T47D (cell line): ENCODE data around the gene DHCR7.

Experiments
- DNase-seq, 2 experiments: peaks; one replicate each; pipeline versions ENCODE4 v3.0.0 to v3.0.0-alpha.2; 2011 to 2012; ENCODE audit warnings: low read depth in 1 of 2, low spot score in 1 of 2
- JUND ChIP-seq: IDR thresholded peaks from 2 replicates; pipeline ENCODE4 v1.6.1; 2012; ENCODE audit warnings: low read depth
- in situ Hi-C: cut with HindIII; loops from 2 replicates; pipeline ENCODE4 v1.10.0; 2016; ENCODE audit warnings: low sequenced_read_pairs, low pct_unique_long_range_greater_than_20kb

DHCR7 gene

DNA sequence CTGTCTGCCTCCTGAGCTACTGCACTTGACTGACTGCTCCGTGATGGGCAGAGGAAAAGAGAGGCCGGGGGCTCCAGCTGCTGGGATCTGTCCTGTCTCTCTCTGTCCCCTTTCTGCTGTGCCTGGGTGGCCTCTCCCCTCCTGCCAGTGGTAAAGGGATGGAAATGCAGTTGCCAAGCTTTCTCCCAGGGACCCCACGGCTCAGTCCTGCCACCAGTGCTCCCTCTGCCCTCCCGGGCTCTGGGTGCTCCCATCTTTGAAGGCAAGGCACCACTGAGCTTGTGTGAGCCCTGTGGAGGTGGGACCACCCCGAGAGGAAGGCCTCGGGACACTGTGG is 36.8 kb upstream of the DHCR7 start:
- no peak for TF ChIP-seq JUND

DNA sequence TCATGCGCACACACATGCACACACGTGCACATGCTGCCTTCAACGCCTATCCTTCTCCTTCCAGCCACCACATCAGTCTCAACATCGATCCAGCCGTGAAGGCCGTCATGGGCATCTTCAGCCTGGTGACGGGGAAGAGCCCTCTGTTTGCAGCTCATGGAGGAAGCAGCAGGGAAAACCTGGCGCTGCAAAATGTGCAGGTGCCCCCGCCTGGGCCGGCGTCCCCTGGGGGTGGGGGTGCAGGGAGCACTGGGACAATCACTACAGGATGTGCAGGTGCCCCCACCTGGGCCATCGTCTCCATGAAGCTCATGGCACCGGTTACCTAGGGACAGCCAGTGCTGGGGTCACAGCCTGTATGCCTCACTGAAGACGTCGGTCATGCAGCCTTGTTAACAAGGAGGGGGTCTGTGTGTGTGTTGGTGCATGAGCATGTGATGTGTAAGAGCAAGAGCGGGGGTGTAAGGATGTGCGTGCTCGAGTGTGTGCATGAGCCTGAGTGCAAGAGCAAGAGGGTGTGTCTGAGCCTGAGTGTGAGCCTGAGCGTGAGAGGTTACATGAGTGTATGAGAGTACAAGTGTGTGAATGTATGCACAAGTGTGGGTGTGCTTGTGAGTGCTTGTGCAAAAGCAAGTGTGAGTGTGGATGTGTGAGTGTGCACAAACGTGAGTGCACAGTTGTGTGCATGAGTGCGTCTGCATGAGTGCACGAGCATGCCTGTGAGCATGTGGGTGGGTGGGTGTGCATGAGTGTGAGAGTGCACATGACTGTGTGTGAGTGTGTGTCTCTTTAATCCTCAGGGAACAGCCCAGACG is 36.3 kb upstream of the DHCR7 start:
- in situ Hi-C loops, result no loop called here
- no peak for DNase-seq
- TF ChIP-seq JUND, result no peak

More for the DNA sequence above, 36.8 kb upstream of the DHCR7 start:
- in situ Hi-C loops, result no loop called here
- no peak for DNase-seq

DNA sequence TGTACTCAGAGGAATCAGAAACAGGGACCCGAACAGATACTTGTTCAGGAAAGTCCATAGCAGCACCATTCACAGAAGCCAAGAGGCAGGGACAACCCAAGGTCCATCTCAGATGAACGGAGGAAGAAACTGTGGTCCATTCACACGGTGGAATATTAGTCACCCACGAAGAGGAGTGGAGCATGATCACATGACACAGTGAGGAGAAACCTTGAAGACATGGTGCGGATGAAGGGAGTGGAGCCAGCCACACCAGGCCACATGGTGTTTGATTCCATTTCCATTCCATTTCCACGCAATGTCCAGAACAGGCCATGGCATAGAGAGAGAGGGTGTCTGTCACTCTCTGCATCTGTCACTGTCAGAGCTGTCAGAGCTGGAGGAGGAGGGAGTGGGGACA is 35.5 kb upstream of the DHCR7 start:
- in situ Hi-C loops, result no loop called here
- no peak for DNase-seq
- no peak for TF ChIP-seq JUND

DNA sequence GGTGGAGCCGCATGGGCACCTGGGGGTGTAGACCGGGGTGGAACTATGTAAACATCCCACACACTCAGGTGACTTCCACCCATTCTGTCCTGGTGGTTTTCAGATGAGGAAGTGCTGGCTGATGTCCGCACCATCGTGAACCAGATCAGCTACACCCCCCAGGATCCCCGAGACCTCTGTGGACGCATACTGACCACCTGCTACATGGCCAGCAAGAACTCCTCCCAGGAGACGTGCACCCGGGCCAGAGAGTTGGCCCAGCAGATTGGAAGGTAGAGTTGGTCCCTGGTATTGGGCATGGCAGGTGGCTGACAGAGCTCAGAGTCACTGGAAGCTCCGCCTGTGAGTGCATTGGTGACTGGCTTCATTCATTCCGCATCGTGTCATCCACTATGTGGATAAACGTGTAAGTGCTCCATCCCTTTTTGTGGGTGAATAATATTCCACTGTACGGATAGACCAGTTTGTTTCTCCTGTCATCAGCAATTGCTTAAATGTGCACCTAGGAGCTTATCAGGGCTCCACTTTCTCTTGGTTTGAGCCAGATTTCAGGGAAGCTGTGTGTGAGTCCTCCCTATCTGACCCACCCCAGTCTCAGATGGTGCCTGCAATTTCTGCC is 34.7 kb upstream of the DHCR7 start:
- no peak for TF ChIP-seq JUND
- no peak for DNase-seq
- in situ Hi-C loops, result no loop called here

DNA sequence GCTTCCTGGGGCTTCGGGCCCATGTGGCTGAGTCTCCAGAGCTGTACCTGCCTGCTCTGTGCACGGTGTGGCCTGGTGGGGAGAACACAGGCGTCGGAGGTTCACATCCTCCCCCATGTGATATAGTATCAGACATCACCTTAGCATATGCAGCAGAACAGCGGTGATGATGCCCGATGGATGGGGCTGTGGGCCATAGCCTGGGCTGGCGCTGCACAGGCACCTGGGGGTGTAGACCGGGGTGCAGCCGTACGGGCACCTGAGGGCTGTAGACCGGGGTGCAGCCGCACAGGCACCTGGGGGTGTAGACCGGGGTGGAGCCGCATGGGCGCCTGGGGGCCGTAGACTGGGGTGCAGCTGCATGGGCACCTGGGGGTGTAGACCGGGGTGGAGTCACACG is 34.0 kb upstream of the DHCR7 start:
- in situ Hi-C loops, result no loop called here
- no peak for DNase-seq
- TF ChIP-seq JUND, result no peak

DNA sequence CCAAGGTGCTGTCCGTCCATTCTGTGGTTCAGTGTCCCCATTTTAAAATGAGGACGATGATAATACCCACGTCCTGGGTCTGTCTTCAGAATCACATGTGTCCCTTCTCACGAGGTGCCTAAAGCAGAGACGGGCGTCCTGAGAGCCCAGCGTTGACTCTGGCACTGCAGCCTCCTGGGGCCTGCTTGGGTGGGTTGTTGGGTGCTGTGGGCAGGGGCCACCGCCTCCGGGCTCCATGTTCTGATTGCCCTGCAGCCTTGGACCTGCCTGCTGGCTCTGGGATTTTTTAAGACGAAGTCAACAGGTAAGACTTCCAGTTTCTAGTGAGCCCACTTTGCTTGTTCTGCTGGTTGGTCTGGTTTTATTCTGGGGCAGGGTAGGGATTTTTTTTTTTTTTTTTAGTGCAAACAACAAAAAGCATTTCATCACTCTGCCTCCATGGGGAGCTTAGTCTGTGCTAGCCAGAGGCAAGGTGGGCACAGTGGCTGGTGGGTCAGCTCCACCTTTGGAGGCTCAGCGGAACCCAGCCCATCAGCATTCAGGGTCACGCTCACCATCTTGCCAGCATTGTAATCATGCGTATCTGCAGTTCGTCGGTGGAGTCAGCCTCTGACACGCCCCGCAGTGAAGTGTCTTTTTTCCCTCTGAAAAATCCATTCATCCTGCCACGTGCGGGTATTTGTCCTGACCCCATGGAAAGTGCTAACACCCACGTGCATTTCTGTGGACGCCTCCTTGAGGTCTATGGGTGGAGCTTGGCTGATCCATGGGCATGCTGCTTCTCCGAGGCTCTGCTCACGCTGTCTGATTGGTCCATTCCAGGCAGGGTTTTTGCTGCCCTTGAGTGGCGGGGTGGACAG is 33.1 kb upstream of the DHCR7 start:
- peak in 1 of 2 experiments; percentile 72 for DNase-seq
- in situ Hi-C loops, result no loop called here
- TF ChIP-seq JUND, result no peak

DNA sequence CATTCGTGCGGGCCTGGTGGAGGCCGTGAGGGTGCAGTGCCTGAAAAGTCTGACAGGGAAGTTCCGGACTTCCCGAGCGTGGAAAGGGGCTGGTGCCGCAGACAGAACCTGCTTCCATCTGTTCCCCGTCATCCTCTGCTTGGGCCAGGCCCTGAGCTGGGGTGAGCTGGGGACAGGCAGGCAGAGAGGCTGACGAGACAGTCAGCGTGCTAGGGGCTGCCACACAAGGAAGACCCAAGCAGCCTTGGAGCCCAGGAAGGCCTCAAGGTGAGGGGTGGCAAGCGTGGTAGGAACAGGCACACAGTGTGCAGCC is 30.3 kb upstream of the DHCR7 start:
- TF ChIP-seq JUND, result no peak
- in situ Hi-C loops, result no loop called here
- DNase-seq, result no peak

DNA sequence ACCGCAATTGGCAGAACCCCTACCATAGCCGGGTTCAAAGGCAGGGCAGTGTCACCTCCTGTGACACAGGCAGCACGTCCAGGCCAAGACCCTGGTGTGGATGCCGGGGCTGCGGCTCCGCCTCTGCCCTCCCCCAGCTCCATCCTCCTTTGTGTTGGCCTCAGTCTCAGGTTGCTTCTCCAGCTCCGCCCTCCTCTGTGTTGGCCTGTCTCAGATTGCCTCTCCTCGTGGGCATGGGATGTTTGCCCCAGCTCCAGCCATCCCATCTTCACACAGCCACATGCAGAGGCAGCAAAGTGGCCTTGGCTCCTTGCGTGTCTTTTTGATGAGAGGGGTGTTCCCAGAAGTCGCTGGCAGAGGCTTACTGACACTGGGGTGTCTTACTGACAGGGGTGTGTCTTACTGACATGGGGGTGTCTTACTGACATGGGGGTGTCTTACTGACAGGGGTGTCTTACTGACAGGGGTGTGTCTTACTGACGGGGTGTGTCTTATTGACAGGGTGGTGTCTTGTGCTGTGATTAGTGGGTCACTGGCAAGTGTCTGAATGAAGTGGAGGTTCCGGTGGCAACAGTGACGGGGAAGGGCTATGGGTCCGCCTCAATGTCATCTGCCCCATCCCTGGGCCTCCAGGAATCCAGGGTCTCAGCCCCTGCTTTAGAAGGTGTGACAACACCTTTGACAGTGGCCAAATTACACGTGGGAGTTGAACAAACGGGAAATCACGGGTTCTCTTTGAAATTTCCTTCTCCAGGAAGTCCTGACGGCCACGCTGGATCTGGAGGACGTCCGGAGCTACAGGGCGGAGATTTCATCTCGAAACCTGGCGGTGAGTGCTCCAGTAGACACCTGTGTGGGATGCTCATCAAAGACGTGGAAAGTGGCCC is 29.7 kb upstream of the DHCR7 start:
- peak in 1 of 2 experiments; percentile 43 for DNase-seq
- in situ Hi-C loops, result no loop called here

DNA sequence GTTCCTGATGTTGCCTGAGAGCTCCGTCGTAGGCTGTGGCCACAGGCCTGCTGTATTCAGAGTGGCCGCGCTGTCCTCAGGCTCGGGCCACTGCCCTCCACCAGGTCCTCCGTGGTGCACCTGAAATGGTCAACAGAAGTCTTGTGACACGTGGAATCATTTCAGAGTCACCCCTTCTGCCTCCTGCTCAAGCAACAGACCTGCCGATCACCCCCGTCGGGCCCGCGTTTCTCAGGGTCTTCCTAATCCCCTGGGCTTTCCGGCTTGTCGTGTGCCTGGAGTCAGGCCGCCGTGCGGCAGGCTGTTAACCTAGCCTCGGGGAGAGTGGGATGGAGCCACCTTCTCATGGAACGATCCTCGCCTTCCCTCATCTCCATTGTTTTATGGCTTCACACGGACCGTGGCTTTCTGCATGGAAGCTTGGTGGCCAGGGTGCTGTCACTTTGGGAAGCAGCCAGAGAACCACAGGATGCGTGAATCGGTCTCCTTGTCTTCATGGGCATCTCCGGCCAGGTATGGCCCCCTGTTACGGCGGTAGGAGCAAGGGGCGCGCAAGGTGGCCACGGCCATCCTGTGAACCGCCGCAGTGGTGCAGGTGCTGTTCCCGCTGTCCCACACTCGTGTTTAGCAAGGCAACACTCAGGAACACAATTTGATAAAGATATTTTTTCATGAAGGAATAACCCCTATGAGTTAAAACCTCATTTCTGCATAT is 28.9 kb upstream of the DHCR7 start:
- no peak for DNase-seq
- in situ Hi-C loops, result no loop called here
- TF ChIP-seq JUND, result no peak

More for the DNA sequence above, 29.7 kb upstream of the DHCR7 start:
- no peak for TF ChIP-seq JUND

DNA sequence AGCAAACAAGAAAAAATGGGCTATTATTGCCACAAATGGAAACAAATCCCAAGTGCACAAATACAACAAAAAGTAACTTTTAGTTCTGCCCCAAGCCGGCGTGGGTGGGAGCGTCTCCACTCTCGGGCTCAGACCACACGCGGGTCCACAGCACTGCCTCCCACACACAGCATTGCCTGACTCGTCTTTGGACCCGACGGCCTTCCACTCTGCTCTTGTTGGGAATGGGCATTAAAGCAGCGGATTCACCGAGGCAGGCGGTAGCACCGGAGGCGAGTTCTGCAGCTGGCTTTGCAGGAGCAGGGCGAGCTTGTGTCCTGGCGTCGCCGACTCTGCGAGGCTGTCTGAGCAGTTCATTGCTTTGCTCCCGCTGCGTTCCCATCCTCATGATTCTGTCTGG is 27.8 kb upstream of the DHCR7 start:
- TF ChIP-seq JUND, result no peak
- in situ Hi-C loops, result no loop called here
- no peak for DNase-seq

DNA sequence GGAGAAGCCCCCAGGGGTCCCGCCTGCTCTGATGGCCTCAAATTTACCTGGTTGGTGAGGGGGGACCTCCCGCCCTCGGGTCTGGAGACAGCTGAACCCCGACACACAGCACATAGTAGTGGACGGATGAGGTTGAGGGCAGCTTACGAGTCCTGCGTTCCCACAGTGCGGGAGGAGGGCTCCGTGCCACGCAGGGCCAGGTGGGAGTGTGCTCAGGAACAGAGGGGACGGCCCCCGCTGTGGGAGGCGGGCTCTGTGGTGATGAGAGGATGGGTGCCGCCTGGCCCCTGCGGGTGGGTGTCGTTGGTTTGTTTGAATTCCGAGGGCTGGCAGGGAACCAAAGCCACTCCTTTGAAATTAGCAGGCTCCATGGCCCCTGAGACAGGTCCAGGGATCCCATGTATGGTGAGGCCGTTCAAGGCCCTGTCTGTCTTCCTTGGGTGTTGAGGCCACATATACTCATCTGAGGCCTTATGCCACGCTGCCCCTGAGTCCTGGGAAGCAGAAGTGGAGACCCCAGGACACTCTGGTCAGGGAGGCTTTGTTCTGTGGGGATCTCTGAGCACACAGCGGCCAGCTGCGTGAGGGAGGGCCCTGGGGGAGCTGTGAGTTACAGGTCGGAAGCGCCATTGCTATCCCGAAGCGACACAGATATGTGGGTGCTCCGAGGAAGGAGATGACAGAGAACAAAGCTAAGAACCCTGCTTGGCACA is 26.7 kb upstream of the DHCR7 start:
- no peak for DNase-seq
- in situ Hi-C loops, result no loop called here
- TF ChIP-seq JUND, result no peak
